NCI-H2171 (cell line): ENCODE results near the gene INHA.

Experiments used
- DNase-seq: peaks from one replicate; lab custom pipeline; 2025; lab: John Stamatoyannopoulos, UW

The INHA gene

GRCh38 chr2:219540784-219541504 lies 31.2 kb upstream of the INHA start:
- no peak for DNase-seq

- DNase-seq = peak; percentile 61
Observed at GRCh38 chr2:219541611-219542180, 30.4 kb upstream of the INHA start.

GRCh38 chr2:219542931-219543595 lies 29.0 kb upstream of the INHA start:
- peak; percentile 46 for DNase-seq

- DNase-seq = peak; percentile 97
Observed at GRCh38 chr2:219543596-219544358, 28.3 kb upstream of the INHA start, which contains the start of the genes CHPF and TMEM198. Gene CHPF (minus strand): TSS chr2:219543809. CDS start chr2:219543538, 271 bp downstream. Gene TMEM198 (plus strand): TSS chr2:219544028. CDS start chr2:219544728, 700 bp downstream.

GRCh38 chr2:219544567-219544966 lies 27.5 kb upstream of the INHA start:
- DNase-seq = no peak

- DNase-seq = no peak
Observed at GRCh38 chr2:219545295-219545942, 26.7 kb upstream of the INHA start.

- no peak for DNase-seq
Observed at GRCh38 chr2:219545943-219546352, 26.2 kb upstream of the INHA start.

- DNase-seq = no peak
Observed at GRCh38 chr2:219547621-219548020, 24.5 kb upstream of the INHA start.

GRCh38 chr2:219548990-219549389 lies 23.1 kb upstream of the INHA start:
- no peak for DNase-seq

GRCh38 chr2:219549619-219550018 lies 22.5 kb upstream of the INHA start:
- DNase-seq = no peak

GRCh38 chr2:219551441-219552381 lies 20.4 kb upstream of the INHA start:
- DNase-seq = no peak

GRCh38 chr2:219552382-219553167 lies 19.5 kb upstream of the INHA start:
- DNase-seq = peak; percentile 77

GRCh38 chr2:219553168-219553417 lies 19.0 kb upstream of the INHA start:
- no peak for DNase-seq

- DNase-seq = no peak
Observed at GRCh38 chr2:219553463-219553963, 18.6 kb upstream of the INHA start.

- DNase-seq = no peak
Observed at GRCh38 chr2:219554350-219554749, 17.8 kb upstream of the INHA start.

- no peak for DNase-seq
Observed at GRCh38 chr2:219555956-219556355, 16.2 kb upstream of the INHA start.

GRCh38 chr2:219556413-219556812 lies 15.7 kb upstream of the INHA start:
- no peak for DNase-seq

GRCh38 chr2:219557320-219557719 lies 14.8 kb upstream of the INHA start:
- no peak for DNase-seq

- no peak for DNase-seq
Observed at GRCh38 chr2:219557791-219558785, 14.0 kb upstream of the INHA start.
